Neutrophil (primary cell): ENCODE data around the gene C1orf232.

Source experiments
- H3K27ac ChIP-seq: fragments of 200-600 bp; sonication (generic); 2 replicates; pipeline ENCODE4 v1.5.1; 2016; ENCODE audit warnings: mild to moderate bottlenecking, moderate library complexity
- H3K27me3 ChIP-seq: fragments of 200-600 bp; sonication (generic); 2 replicates; pipeline ENCODE4 v1.6.0; 2016; ENCODE audit warnings: mild to moderate bottlenecking
- H3K36me3 ChIP-seq: fragments of 200-600 bp; sonication (generic); 2 replicates; pipeline ENCODE4 v1.5.1; 2017
- H3K4me1 ChIP-seq, 2 experiments: fragments of 200-600 bp in 1 of 2; sonication (generic) in 1 of 2; 1 replicate in 1 of 2; 2 replicates in 1 of 2; pipeline versions ENCODE4 v1.5.1 to v1.6.1; 2013 to 2016; ENCODE audit warnings: low read depth in 1 of 2, low read length in 1 of 2, mild to moderate bottlenecking in 1 of 2, moderate library complexity in 1 of 2; ENCODE audit not compliant: control insufficient read depth in 1 of 2, insufficient read depth in 1 of 2
- H3K4me3 ChIP-seq, 2 experiments: fragments of 200-600 bp in 1 of 2; sonication (generic) in 1 of 2; 1 replicate in 1 of 2; 2 replicates in 1 of 2; pipeline ENCODE4 v1.5.1; 2013 to 2016; ENCODE audit warnings: low read depth in 1 of 2, low read length in 1 of 2, mild to moderate bottlenecking in 1 of 2, moderate library complexity in 1 of 2
- H3K9me3 ChIP-seq: fragments of 200-600 bp; sonication (generic); 2 replicates; pipeline ENCODE4 v1.5.1; 2016
- CTCF ChIP-seq: fragments of 200-600 bp; sonication (generic); IDR thresholded peaks from 2 replicates; pipeline ENCODE4 v1.5.1; 2016; ENCODE audit warnings: antibody characterized with exemption

The C1orf232 gene

GRCh38 chr1:26142159-26142558 is 26.6 kb downstream of the C1orf232 start:
- Histone ChIP-seq H3K4me1 (peaks cover 16 to 19% of the 10 kb centered on the region in 2 experiments), H3K36me3 (no peaks in the 10 kb centered on the region), H3K4me3 (no peak overlapping the region), H3K27ac (no peak overlapping the region), H3K9me3 (no peaks in the 10 kb centered on the region), H3K27me3 (no peaks in the 10 kb centered on the region)
- no peak for TF ChIP-seq CTCF

DNA sequence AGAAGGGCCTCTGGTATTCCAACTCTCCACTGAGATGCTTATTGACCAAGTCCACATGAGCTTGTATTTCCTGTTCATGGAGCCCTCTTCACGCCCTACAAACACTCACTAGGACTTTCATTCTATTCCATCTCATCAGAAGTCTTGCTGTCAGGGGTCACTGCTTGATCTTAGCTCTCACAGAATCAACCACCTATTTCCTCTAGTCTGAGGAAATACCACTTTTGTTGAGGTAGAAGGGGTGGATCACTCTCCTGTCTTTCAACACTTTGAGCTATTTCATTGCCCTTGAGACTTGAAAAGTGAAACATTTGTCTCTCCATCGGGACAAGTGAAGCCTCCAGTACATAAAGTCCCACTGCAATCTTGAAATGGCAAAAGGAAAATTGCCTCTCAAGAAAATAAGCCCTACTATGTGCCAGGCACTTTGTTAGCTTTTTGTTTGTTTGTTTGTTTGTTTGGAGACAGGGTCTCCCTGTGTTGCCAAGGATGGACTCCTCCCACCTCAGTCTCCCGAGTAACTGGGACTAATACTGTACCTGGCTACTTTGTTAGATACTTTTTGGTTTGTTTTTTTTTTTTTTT is 29.7 kb downstream of the C1orf232 start:
- H3K36me3 ChIP-seq: no peaks in the 10 kb centered on the region
- peaks cover 7 to 10% of the 10 kb centered on the region in 2 experiments for H3K4me1 ChIP-seq
- H3K27me3 ChIP-seq: no peaks in the 10 kb centered on the region
- H3K27ac ChIP-seq: no peak overlapping the region
- H3K9me3 ChIP-seq: no peaks in the 10 kb centered on the region
- H3K4me3 ChIP-seq: no peak overlapping the region
- TF ChIP-seq CTCF: no peak

DNA sequence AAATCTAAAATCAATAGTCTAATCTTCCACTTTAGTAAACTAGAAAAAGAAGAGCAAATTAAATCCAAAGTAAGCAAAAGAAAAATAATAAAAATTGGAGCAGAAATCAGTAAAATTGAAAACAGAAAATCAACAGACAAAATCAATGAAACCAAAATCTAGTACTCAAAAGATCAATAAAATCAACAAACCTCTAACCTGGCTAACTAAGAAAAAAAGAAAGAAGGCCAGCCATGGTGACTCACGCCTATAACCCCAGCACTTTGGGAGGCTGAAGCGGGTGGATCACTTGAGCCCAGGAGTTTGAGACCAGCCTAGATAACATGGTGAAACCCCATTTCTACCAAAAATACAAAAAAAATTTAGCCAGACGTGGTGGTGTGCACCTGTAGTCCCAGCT is 34.3 kb downstream of the C1orf232 start:
- H3K4me3 ChIP-seq: no peak overlapping the region
- H3K36me3 ChIP-seq: no peaks in the 10 kb centered on the region
- TF ChIP-seq CTCF: no peak
- H3K4me1 ChIP-seq: peaks cover 7 to 9% of the 10 kb centered on the region in 2 experiments
- no peaks in the 10 kb centered on the region for H3K9me3 ChIP-seq
- no peak overlapping the region for H3K27ac ChIP-seq
- no peaks in the 10 kb centered on the region for H3K27me3 ChIP-seq

GRCh38 chr1:26132834-26133167 is 36.0 kb downstream of the C1orf232 start:
- no peaks in the 10 kb centered on the region for H3K36me3 ChIP-seq
- TF ChIP-seq CTCF: no peak
- H3K9me3 ChIP-seq: no peaks in the 10 kb centered on the region
- H3K4me3 ChIP-seq: no peak overlapping the region
- peaks cover 8 to 9% of the 10 kb centered on the region in 2 experiments for H3K4me1 ChIP-seq
- H3K27ac ChIP-seq: no peak overlapping the region
- H3K27me3 ChIP-seq: no peaks in the 10 kb centered on the region

- no peaks in the 10 kb centered on the region for H3K27me3 ChIP-seq
- no peaks in the 10 kb centered on the region for H3K36me3 ChIP-seq
- no peak overlapping the region for H3K27ac ChIP-seq
- peaks cover 14% of the 10 kb centered on the region in 2 experiments for H3K4me1 ChIP-seq
- no peak for TF ChIP-seq CTCF
- H3K4me3 ChIP-seq: no peak overlapping the region
- no peaks in the 10 kb centered on the region for H3K9me3 ChIP-seq
These were observed 36.5 kb downstream of the C1orf232 start for GRCh38 chr1:26132128-26132833.
